H1 (cell line): ENCODE measurements around the gene ATP5ME. TPM values are rescaled to one million over a fixed set of nuclear protein-coding genes. Genes with fewer than 3 reads are reported as not detected.
A peak's percentile ranks its signal among the peaks of the same experiment; 100 is the strongest.

Experiments
- CTCF ChIA-PET: fragments of 300-600 bp; sonication (Branson Sonifier 250); formaldehyde crosslinking; loops from one replicate; lab custom pipeline; 2021; ENCODE audit not compliant: partially characterized antibody; lab: Charles Lee
- POLR2A ChIA-PET: fragments of 300-600 bp; sonication (Branson Sonifier 250); formaldehyde crosslinking; loops from one replicate; lab custom pipeline; 2021; ENCODE audit warnings: inconsistent platforms; ENCODE audit not compliant: partially characterized antibody; lab: Charles Lee
- DNase-seq, 2 experiments: peaks; one replicate each; pipeline versions ENCODE4 v3.0.0 to v3.0.0-alpha.2; 2010 to 2022; ENCODE audit warnings: low spot score in 2 of 2, low read depth in 1 of 2, mixed read lengths in 1 of 2
- FAIRE-seq: peaks from 2 replicates; lab custom pipeline; 2011; peaks lifted over from hg19 to GRCh38; lab: Jason Lieb, UNC
- H2AFZ ChIP-seq: 2 replicates; pipeline ENCODE4 v1.8.1; 2012; ENCODE audit warnings: low read length, inconsistent platforms
- H2AK5ac ChIP-seq: 2 replicates; pipeline ENCODE4 v1.6.1; 2013; ENCODE audit warnings: low read depth, low read length
- H2BK120ac ChIP-seq: replicated peaks from 2 replicates; pipeline ENCODE3; 2013; ENCODE audit warnings: low read depth, low read length, inconsistent platforms
- H2BK12ac ChIP-seq: 2 replicates; pipeline ENCODE4 v1.6.1; 2013; ENCODE audit warnings: low read depth, low read length
- H2BK15ac ChIP-seq: 2 replicates; pipeline ENCODE4 v1.6.1; 2013; ENCODE audit warnings: low read length
- H2BK20ac ChIP-seq: 2 replicates; pipeline ENCODE4 v1.6.1; 2013; ENCODE audit warnings: low read length
- H2BK5ac ChIP-seq: 2 replicates; pipeline ENCODE4 v1.6.1; 2013; ENCODE audit warnings: low read depth, low read length
- H3K14ac ChIP-seq: 2 replicates; pipeline ENCODE4 v1.6.1; 2013; ENCODE audit warnings: inconsistent platforms; ENCODE audit not compliant: insufficient read length
- H3K18ac ChIP-seq: 2 replicates; pipeline ENCODE4 v1.6.1; 2013; ENCODE audit warnings: low read length; ENCODE audit errors: extremely low read depth
- H3K23ac ChIP-seq: 2 replicates; pipeline ENCODE4 v1.6.1; 2013; ENCODE audit warnings: inconsistent platforms; ENCODE audit not compliant: insufficient read length
- H3K23me2 ChIP-seq: 2 replicates; pipeline ENCODE4 v1.6.1; 2013; ENCODE audit warnings: low read depth, low read length
- H3K27ac ChIP-seq: 2 replicates; pipeline ENCODE4 v1.6.1; 2011; ENCODE audit warnings: low read depth, low read length, inconsistent platforms
- H3K27me3 ChIP-seq, 4 experiments: replicated peaks in 1 of 4; 1 replicate in 1 of 4; 2 replicates in 3 of 4; pipeline versions ENCODE4 v1.6.1 to v1.8.1; 2011 to 2013; ENCODE audit warnings: low read length in 3 of 4, mild to moderate bottlenecking in 3 of 4, inconsistent platforms in 2 of 4, mixed read lengths in 2 of 4, moderate library complexity in 1 of 4; ENCODE audit not compliant: control insufficient read depth in 3 of 4, insufficient read depth in 3 of 4; ENCODE audit errors: extremely low read depth in 1 of 4
- H3K36me3 ChIP-seq, 4 experiments: 2 replicates each; pipeline versions ENCODE4 v1.6.1 to v1.8.1; 2011 to 2013; ENCODE audit warnings: mild to moderate bottlenecking in 4 of 4, low read length in 3 of 4, moderate library complexity in 2 of 4, control low read depth in 1 of 4, inconsistent platforms in 1 of 4; ENCODE audit not compliant: insufficient read depth in 4 of 4, control insufficient read depth in 2 of 4
- H3K4ac ChIP-seq: replicated peaks from 2 replicates; pipeline ENCODE3; 2013; ENCODE audit warnings: low read length, low read depth, mixed read lengths, inconsistent platforms; ENCODE audit not compliant: insufficient read length
- H3K4me1 ChIP-seq, 4 experiments: replicated peaks in 1 of 4; 1 replicate in 1 of 4; 2 replicates in 3 of 4; pipeline versions ENCODE4 v1.6.1 to v1.8.1; 2011 to 2013; ENCODE audit warnings: low read length in 3 of 4, inconsistent platforms in 2 of 4, mixed read lengths in 1 of 4; ENCODE audit not compliant: insufficient read depth in 4 of 4, control insufficient read depth in 3 of 4
- H3K4me2 ChIP-seq, 2 experiments: 2 replicates each; pipeline versions ENCODE4 v1.6.1 to v1.8.1; 2011 to 2013; ENCODE audit warnings: low read depth in 2 of 2, low read length in 2 of 2, control low read depth in 1 of 2, inconsistent platforms in 1 of 2, mild to moderate bottlenecking in 1 of 2; ENCODE audit not compliant: insufficient read depth in 1 of 2
- H3K4me3 ChIP-seq, 4 experiments: fragments of 200-600, 300-600 bp in 1 of 4; sonication (generic), shearing (Covaris generic), sonication (Bioruptor Twin) in 1 of 4; 2 replicates each; pipeline versions ENCODE4 v1.5.1 to v1.8.1; 2011 to 2016; ENCODE audit warnings: low read length in 4 of 4, low read depth in 3 of 4, control low read depth in 2 of 4, inconsistent platforms in 2 of 4, mild to moderate bottlenecking in 2 of 4, mixed read lengths in 1 of 4, moderate library complexity in 1 of 4; ENCODE audit not compliant: insufficient read depth in 2 of 4; ENCODE audit errors: extremely low read depth in 1 of 4
- H3K56ac ChIP-seq: replicated peaks from 2 replicates; pipeline ENCODE3; 2013; ENCODE audit warnings: low read depth, mild to moderate bottlenecking, mixed read lengths, low read length, inconsistent platforms; ENCODE audit not compliant: insufficient read length
- H3K79me1 ChIP-seq: 2 replicates; pipeline ENCODE4 v1.6.1; 2013; ENCODE audit warnings: low read depth, low read length, control low read depth
- H3K79me2 ChIP-seq, 2 experiments: 2 replicates each; pipeline versions ENCODE4 v1.6.1 to v1.8.1; 2012 to 2013; ENCODE audit warnings: low read length in 2 of 2, mild to moderate bottlenecking in 2 of 2, inconsistent platforms in 1 of 2; ENCODE audit not compliant: insufficient read depth in 2 of 2, control insufficient read depth in 1 of 2
- H3K9ac ChIP-seq, 4 experiments: replicated peaks in 1 of 4; 1 replicate in 1 of 4; 2 replicates in 3 of 4; pipeline versions ENCODE4 v1.6.1 to v1.8.1; 2011 to 2013; ENCODE audit warnings: low read depth in 3 of 4, low read length in 3 of 4, control low read depth in 2 of 4, mild to moderate bottlenecking in 2 of 4, moderate library complexity in 2 of 4, inconsistent platforms in 1 of 4; ENCODE audit errors: extremely low read depth in 1 of 4
- H3K9me3 ChIP-seq, 2 experiments: 2 replicates each; pipeline versions ENCODE4 v1.6.1 to v1.8.1; 2012 to 2013; ENCODE audit warnings: mild to moderate bottlenecking in 2 of 2, moderate library complexity in 2 of 2, control low read depth in 1 of 2, inconsistent platforms in 1 of 2, low read depth in 1 of 2, low read length in 1 of 2, mixed read lengths in 1 of 2; ENCODE audit not compliant: insufficient read depth in 2 of 2
- H4K20me1 ChIP-seq, 2 experiments: replicated peaks in 1 of 2; 2 replicates each; pipeline versions ENCODE3 to v1.8.1; 2011 to 2013; ENCODE audit warnings: inconsistent platforms in 2 of 2, low read length in 2 of 2, mild to moderate bottlenecking in 1 of 2; ENCODE audit not compliant: insufficient read depth in 2 of 2, control insufficient read depth in 1 of 2
- H4K5ac ChIP-seq: 2 replicates; pipeline ENCODE4 v1.6.1; 2013; ENCODE audit warnings: low read length, low read depth, mixed read lengths, inconsistent platforms; ENCODE audit not compliant: insufficient read length
- H4K8ac ChIP-seq: 2 replicates; pipeline ENCODE4 v1.8.0; 2013; ENCODE audit warnings: mild to moderate bottlenecking, moderate library complexity, low read length, inconsistent platforms; ENCODE audit not compliant: insufficient read depth; ENCODE audit errors: extremely low read depth
- H4K91ac ChIP-seq: replicated peaks from 2 replicates; pipeline ENCODE3; 2013; ENCODE audit warnings: low read length, mixed read lengths, inconsistent platforms; ENCODE audit not compliant: insufficient read length
- ASH2L ChIP-seq: fragments of 200-600, 300-600 bp; sonication (generic); IDR thresholded peaks from one replicate; pipeline ENCODE4 v1.7.1; 2017; ENCODE audit warnings: low read length
- CREB1 ChIP-seq: IDR thresholded peaks from 2 replicates; pipeline ENCODE4 v1.6.1; 2012; ENCODE audit warnings: inconsistent platforms
- E2F6 ChIP-seq: IDR thresholded peaks from 2 replicates; pipeline ENCODE4 v1.6.1; 2012; ENCODE audit warnings: inconsistent platforms
- RBBP5 ChIP-seq: IDR thresholded peaks from 2 replicates; pipeline ENCODE4 v1.7.1; 2012; ENCODE audit warnings: low read depth, mild to moderate bottlenecking, inconsistent platforms, low read length, moderate library complexity, borderline replicate concordance
- TAF1 ChIP-seq: IDR thresholded peaks from 2 replicates; pipeline ENCODE4 v1.6.1; 2011; ENCODE audit warnings: mild to moderate bottlenecking, low read depth, low read length
- TBP ChIP-seq: IDR thresholded peaks from 2 replicates; pipeline ENCODE4 v1.6.1; 2011; ENCODE audit warnings: low read depth, low read length, improper control_type of control experiment
- TEAD4 ChIP-seq: IDR thresholded peaks from 2 replicates; pipeline ENCODE4 v1.6.1; 2012; ENCODE audit warnings: low read depth, low read length, inconsistent platforms, mixed read lengths
- USF2 ChIP-seq: IDR thresholded peaks from 2 replicates; pipeline ENCODE4 v1.6.1; 2011; ENCODE audit warnings: low read length, improper control_type of control experiment
- YY1 ChIP-seq: IDR thresholded peaks from 2 replicates; pipeline ENCODE4 v1.6.1; 2011; ENCODE audit warnings: low read depth, mild to moderate bottlenecking, low read length
- WGBS, 2 experiments: shearing (Covaris generic) in 1 of 2; methylation state at CpG; one replicate each; pipeline versions ENCODE4 v1.1.6 to v1.1.7; 2013 to 2015; ENCODE audit warnings: low lambda C conversion rate in 2 of 2, mixed read lengths in 2 of 2, inconsistent platforms in 1 of 2, low coverage in 1 of 2, missing lambda C conversion rate in 1 of 2; ENCODE audit not compliant: insufficient replicate concordance in 2 of 2, insufficient coverage in 1 of 2, insufficient read length in 1 of 2; ENCODE audit errors: extremely low coverage in 1 of 2, missing lambda C conversion rate in 1 of 2; 5-methylcytosine and 5-hydroxymethylcytosine counted together
- polyA plus RNA-seq, 7 experiments: library from polyadenylated mRNA; depleted of rRNA in 3 of 7; stranded (reverse) in 5 of 7; unstranded in 2 of 7; fragments of >200 nt in 5 of 7; fragments of 200-250 nt in 2 of 7; gene quantifications; 1 replicate in 5 of 7; 2 replicates in 1 of 7; 4 replicates in 1 of 7; pipeline versions ENCODE4 v1.2.1 to v1.2.3, GENCODE V29; 2011 to 2013; ENCODE audit warnings: missing spikeins in 2 of 7, mixed read lengths in 2 of 7
- total RNA-seq: library from RNA; stranded (reverse); fragmentation: NEBNext Ultra II Directional; extraction: Animal tissue kit (Norgen Biotek cat#: 25700); gene quantifications from 2 replicates; pipeline ENCODE4 v1.2.1, GENCODE V29; 2021

The ATP5ME gene
- total and polyA plus RNA-seq, 2 of the 8 experiments (the other 6 are each of a cell fraction or from before 2014, with no cell fraction given) = 375 to 450 TPM

GRCh38 chr4:663438-664428, 10.3 kb downstream of the ATP5ME start:
- peak overlapping the region; percentile 8; the same call in 1 of the 2 replicates for H3K27ac ChIP-seq
- POLR2A ChIA-PET = interaction anchor here (0.9 to 5.0 kb wide), 7 partner anchors 9 to 88 kb away, joined by 3 to 53 read pairs (median 6); partner anchors contain the start of genes ATP5ME, MYL5 and PDE6B
- TF ChIP-seq TEAD4 = 0 out of 2 replicates have a peak, but pooled peaks have one; percentile 44
- peak; percentile 31; the same call in 1 of the 2 replicates for TF ChIP-seq TBP
- TF ChIP-seq RBBP5 = 0 out of 2 replicates have a peak, but pooled peaks have one; percentile 39
- peak; percentile 24 for TF ChIP-seq ASH2L
- no peak for TF ChIP-seq YY1
- peak; percentile 51 for TF ChIP-seq CREB1
- peak; percentile 85 for TF ChIP-seq E2F6
- no peak for TF ChIP-seq TAF1
- peak; percentile 69 for TF ChIP-seq USF2

More at GRCh38 chr4:663438-664428, 10.3 kb downstream of the ATP5ME start:
- Histone ChIP-seq H3K4me3 (peak overlapping the region; percentile 61 to 87 (median 74)), H4K20me1 (peaks cover 0 to 16% of the 10 kb centered on the region in 2 experiments), H4K5ac (peak overlapping the region; percentile 83), H3K27me3 (no peaks in the 10 kb centered on the region), H3K18ac (peak overlapping the region; percentile 32), H3K9ac (peak overlapping the region in 3 of 4 experiments; percentile 38 to 50 (median 43); a peak in 5 of 7 replicates), H2BK120ac (no peak overlapping the region), H3K14ac (no peak overlapping the region), H3K4me1 (no peaks in the 10 kb centered on the region; a peak in 1 of 7 replicates), H4K91ac (peak overlapping the region; percentile 65), H3K79me2 (no peaks in the 10 kb centered on the region), H3K23ac (no peak overlapping the region), H2BK5ac (peak overlapping the region; percentile 40; the same call in 1 of the 2 replicates), H3K36me3 (no peaks in the 10 kb centered on the region; a peak in 1 of 8 replicates), H3K4ac (peak overlapping the region; percentile 53), H2BK20ac (no peak overlapping the region), H3K79me1 (no peaks in the 10 kb centered on the region), H3K4me2 (peak overlapping the region; percentile 65 to 89), H4K8ac (peak overlapping the region; percentile 68), H2AK5ac (no peak overlapping the region), H3K56ac (no peak overlapping the region), H3K23me2 (peaks cover 7% of the 10 kb centered on the region; the same call in 1 of the 2 replicates), H2AFZ (peak overlapping the region; percentile 77), H3K9me3 (no peaks in the 10 kb centered on the region), H2BK12ac (no peak overlapping the region), H2BK15ac (no peak overlapping the region)
- FAIRE-seq = no peak
- CTCF ChIA-PET = interaction anchor here (0.7 to 3.0 kb wide), 9 partner anchors 10 to 62 kb away, joined by 3 to 22 read pairs (median 4); partner anchors contain the start of genes ATP5ME and MYL5
- DNase-seq = no peak
- 10% methylated on average over 45 of the region's 80 CpGs; no CpG with 5 or more reads in 1 of the 2 experiments for WGBS, 2 experiments
